NCI-H187 treated with DMSO at 0.1 percent for 48 hours (cell line): ENCODE results near the gene MBP.

ENCODE experiments used
- DNase-seq: peaks from one replicate; lab custom pipeline; 2025; lab: John Stamatoyannopoulos, UW

Gene MBP

GRCh38 chr18:76943542-76944339 is 188.8 kb downstream of the MBP start:
- no peak for DNase-seq

GRCh38 chr18:76941284-76941683 is 191.3 kb downstream of the MBP start:
- no peak for DNase-seq

GRCh38 chr18:76938619-76939018 is 194.0 kb downstream of the MBP start:
- no peak for DNase-seq

- DNase-seq: no peak
Measured at GRCh38 chr18:76937597-76937996, 195.0 kb downstream of the MBP start.

GRCh38 chr18:76936877-76937276 is 195.7 kb downstream of the MBP start:
- DNase-seq: no peak

- DNase-seq: no peak
Measured at GRCh38 chr18:76935722-76936337, 196.8 kb downstream of the MBP start.

- DNase-seq: no peak
Measured at GRCh38 chr18:76932026-76932819, 200.4 kb downstream of the MBP start.

GRCh38 chr18:76931171-76931570 is 201.4 kb downstream of the MBP start:
- DNase-seq: no peak
